ENCODE measurements around the gene ZNF446.
"Not testable (repeated sequence)": the region's sequence is repeated elsewhere in the genome, so short reads cannot be mapped to it uniquely, and the experiment has no call there.

ZNF446 gene

DNA sequence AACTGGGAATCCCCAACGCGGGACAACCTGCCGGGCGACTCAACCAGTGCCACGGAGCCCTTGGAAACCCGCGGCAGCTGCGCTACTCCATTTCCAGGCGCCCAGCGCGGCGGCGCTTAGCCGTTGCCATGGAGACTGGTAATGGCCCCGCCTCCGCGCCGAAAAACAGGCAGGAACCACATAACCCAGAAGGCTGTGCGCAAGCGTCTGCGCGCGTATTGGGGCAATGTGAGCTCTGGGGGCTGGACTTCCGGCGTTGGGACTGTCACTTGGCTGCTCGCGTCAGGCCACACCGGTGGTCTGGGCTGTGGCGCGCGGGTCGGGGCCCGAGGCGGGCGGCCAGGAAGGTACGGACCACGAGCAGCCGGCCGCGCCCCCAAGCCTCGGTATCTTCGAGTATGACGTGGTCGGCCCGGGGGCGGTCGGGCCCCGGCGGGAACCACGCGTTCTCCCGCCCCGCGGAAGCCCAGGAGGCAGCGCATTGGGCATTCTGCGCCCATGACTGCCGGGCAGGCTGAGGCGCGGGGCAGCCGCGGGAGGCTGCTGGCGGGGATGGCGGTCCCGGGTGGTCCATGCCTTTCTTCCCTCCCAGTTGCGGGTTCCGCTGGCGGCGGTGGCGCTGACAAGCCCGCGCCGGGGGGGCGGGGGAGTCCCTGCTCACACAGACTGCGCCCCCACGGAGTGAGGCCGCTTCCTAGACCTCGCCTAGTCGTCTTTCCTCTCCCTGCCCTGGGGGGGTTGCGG lies 24.6 kb upstream of the ZNF446 start, which contains the start of gene ZNF324B:
Gene ZNF324B, plus strand, starts transcription at position 265 of the 744 bp plus-strand sequence. CDS start 2,080 bp downstream, outside the sequence.
- peaks cover 3% of the 10 kb centered on the region for H3K4me1 ChIP-seq (ENCODE audit: control insufficient read depth, low read depth, low read length)
- H3K27ac ChIP-seq (ENCODE audit: low read length) = no peak within 1 kb of the TSS
- peak within 1 kb of the TSS; percentile 67 for H3K4me3 ChIP-seq (ENCODE audit: low read length)
- H3K27me3 ChIP-seq (ENCODE audit: control insufficient read depth, insufficient read depth, low read length) = peaks cover 26% of the 10 kb centered on the region
- H3K9ac ChIP-seq (ENCODE audit: low read length) = peak within 1 kb of the TSS; percentile 7
- peaks cover 3% of the 10 kb centered on the region for H3K9me3 ChIP-seq (ENCODE audit: control insufficient read depth, low read depth, low read length)
- no peaks in the 10 kb centered on the region for H3K36me3 ChIP-seq (ENCODE audit: control insufficient read depth, low read depth, low read length)

DNA sequence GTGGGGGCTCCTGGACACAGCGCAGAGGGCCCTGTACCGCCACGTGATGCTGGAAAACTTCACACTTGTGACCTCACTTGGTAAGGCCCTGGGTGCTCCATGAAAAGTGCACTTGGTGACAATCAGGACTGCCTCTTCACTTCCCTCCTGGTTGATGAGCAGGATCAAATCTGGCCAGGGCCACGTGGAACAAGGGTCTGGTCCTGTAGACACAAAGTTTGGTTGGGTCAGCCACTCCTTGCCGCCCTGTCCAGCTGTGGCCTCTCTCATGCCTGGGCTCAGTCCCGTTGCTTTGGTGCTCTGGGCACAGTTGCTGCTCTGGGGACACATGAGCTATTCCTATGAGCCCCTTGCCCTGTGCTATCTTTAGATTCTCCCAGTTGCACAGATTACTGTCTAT lies 22.4 kb upstream of the ZNF446 start:
- Histone ChIP-seq H3K9ac (ENCODE audit: low read length) (no peak overlapping the region), H3K27ac (ENCODE audit: low read length) (no peak overlapping the region), H3K4me1 (ENCODE audit: control insufficient read depth, low read depth, low read length) (peaks cover 3% of the 10 kb centered on the region), H3K27me3 (ENCODE audit: control insufficient read depth, insufficient read depth, low read length) (peaks cover 26% of the 10 kb centered on the region), H3K36me3 (ENCODE audit: control insufficient read depth, low read depth, low read length) (no peaks in the 10 kb centered on the region), H3K9me3 (ENCODE audit: control insufficient read depth, low read depth, low read length) (no peaks in the 10 kb centered on the region), H3K4me3 (ENCODE audit: low read length) (no peak overlapping the region)

DNA sequence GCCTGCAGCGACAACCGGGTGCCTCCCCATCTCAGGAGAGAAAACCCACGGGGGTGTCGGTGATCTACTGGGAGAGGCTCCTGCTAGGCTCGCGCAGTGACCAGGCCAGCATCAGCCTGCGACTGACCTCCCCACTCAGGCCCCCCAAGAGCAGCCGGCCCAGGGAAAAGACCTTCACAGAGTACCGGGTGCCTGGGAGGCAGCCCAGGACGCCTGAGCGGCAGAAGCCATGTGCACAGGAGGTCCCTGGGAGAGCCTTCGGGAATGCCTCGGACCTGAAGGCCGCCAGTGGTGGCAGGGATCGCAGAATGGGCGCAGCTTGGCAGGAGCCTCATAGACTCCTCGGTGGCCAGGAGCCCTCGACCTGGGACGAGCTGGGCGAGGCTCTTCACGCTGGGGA lies 20.8 kb upstream of the ZNF446 start:
- peaks cover 3% of the 10 kb centered on the region for H3K4me1 ChIP-seq (ENCODE audit: control insufficient read depth, low read depth, low read length)
- no peak overlapping the region for H3K4me3 ChIP-seq (ENCODE audit: low read length)
- no peak overlapping the region for H3K27ac ChIP-seq (ENCODE audit: low read length)
- H3K27me3 ChIP-seq (ENCODE audit: control insufficient read depth, insufficient read depth, low read length) = peaks cover 17% of the 10 kb centered on the region
- no peaks in the 10 kb centered on the region for H3K36me3 ChIP-seq (ENCODE audit: control insufficient read depth, low read depth, low read length)
- no peak overlapping the region for H3K9ac ChIP-seq (ENCODE audit: low read length)
- no peaks in the 10 kb centered on the region for H3K9me3 ChIP-seq (ENCODE audit: control insufficient read depth, low read depth, low read length)

DNA sequence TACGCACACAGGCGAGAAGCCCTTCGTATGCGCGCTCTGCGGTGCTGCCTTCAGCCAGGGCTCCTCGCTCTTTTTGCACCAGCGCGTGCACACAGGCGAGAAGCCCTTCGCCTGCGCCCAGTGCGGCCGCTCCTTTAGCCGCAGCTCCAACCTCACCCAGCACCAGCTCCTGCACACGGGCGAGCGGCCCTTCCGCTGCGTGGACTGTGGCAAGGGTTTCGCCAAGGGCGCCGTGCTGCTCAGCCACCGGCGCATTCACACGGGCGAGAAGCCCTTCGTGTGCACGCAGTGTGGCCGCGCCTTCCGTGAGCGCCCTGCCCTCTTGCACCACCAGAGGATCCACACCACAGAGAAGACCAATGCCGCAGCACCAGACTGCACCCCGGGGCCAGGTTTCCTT lies 20.0 kb upstream of the ZNF446 start:
- no peaks in the 10 kb centered on the region for H3K9me3 ChIP-seq (ENCODE audit: control insufficient read depth, low read depth, low read length)
- H3K4me3 ChIP-seq (ENCODE audit: low read length) = no peak overlapping the region
- H3K27me3 ChIP-seq (ENCODE audit: control insufficient read depth, insufficient read depth, low read length) = peaks cover 9% of the 10 kb centered on the region
- H3K36me3 ChIP-seq (ENCODE audit: control insufficient read depth, low read depth, low read length) = no peaks in the 10 kb centered on the region
- H3K9ac ChIP-seq (ENCODE audit: low read length) = no peak overlapping the region
- no peak overlapping the region for H3K27ac ChIP-seq (ENCODE audit: low read length)
- peaks cover 1% of the 10 kb centered on the region for H3K4me1 ChIP-seq (ENCODE audit: control insufficient read depth, low read depth, low read length)

DNA sequence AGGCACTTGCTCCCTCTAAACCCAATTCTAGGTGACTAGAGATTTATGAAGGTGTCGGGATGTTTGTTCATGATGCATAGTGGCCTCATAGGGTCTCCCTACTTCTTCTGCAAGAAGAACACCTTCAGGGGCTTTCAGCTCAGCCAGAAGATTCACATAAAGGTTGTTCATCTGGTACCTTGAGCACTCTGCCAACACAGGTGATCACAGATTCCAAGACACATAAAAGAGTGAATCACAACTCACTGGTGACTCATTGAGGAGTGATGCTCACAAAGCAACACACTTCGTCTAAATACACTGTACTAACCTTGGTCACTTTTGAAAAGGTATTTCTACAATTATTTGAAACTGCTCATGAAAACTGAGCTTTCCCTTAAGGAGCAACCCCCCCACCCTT lies 16.1 kb upstream of the ZNF446 start:
- no peak overlapping the region for H3K4me3 ChIP-seq (ENCODE audit: low read length)
- no peak overlapping the region for H3K27ac ChIP-seq (ENCODE audit: low read length)
- H3K27me3 ChIP-seq (ENCODE audit: control insufficient read depth, insufficient read depth, low read length) = no peaks in the 10 kb centered on the region
- H3K36me3 ChIP-seq (ENCODE audit: control insufficient read depth, low read depth, low read length) = no peaks in the 10 kb centered on the region
- H3K4me1 ChIP-seq (ENCODE audit: control insufficient read depth, low read depth, low read length) = no peaks in the 10 kb centered on the region
- no peaks in the 10 kb centered on the region for H3K9me3 ChIP-seq (ENCODE audit: control insufficient read depth, low read depth, low read length)
- no peak overlapping the region for H3K9ac ChIP-seq (ENCODE audit: low read length)

DNA sequence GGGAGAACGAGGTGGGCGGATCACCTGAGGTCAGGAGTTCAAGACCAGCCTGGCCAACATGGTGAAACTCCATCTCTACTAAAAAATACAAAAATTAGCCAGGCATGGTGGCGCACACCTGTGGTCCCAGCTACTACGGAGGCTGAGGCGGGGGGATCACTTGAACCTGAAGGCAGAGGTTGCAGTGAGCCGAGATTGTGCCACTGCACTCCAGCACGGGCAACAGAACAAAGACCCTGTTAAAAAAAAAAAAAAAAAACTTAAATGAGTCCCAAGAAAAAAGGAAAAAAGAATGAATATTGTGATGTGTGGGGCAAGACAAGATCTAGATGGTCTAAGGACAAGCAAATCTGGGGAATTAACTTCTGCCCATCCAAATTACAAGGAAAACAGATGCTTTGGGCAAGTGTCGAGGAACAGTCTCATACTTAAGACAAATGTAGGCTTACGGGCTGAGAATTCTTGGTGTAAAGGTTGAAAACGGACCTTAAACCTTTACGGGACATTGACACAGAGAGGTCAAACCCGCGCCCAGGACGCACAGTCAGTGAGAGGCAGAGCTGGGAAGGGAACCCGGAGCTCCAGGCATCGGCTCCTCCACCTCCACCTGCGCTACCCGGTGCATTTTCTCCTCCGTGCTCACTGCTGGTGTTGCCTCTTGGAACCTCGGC lies 9.9 kb upstream of the ZNF446 start:
- Histone ChIP-seq H3K9ac (ENCODE audit: low read length) (no peak overlapping the region), H3K9me3 (ENCODE audit: control insufficient read depth, low read depth, low read length) (no peaks in the 10 kb centered on the region), H3K27me3 (ENCODE audit: control insufficient read depth, insufficient read depth, low read length) (peaks cover 14% of the 10 kb centered on the region), H3K4me1 (ENCODE audit: control insufficient read depth, low read depth, low read length) (no peaks in the 10 kb centered on the region), H3K36me3 (ENCODE audit: control insufficient read depth, low read depth, low read length) (no peaks in the 10 kb centered on the region), H3K4me3 (ENCODE audit: low read length) (peak overlapping the region; percentile 70), H3K27ac (ENCODE audit: low read length) (no peak overlapping the region)

DNA sequence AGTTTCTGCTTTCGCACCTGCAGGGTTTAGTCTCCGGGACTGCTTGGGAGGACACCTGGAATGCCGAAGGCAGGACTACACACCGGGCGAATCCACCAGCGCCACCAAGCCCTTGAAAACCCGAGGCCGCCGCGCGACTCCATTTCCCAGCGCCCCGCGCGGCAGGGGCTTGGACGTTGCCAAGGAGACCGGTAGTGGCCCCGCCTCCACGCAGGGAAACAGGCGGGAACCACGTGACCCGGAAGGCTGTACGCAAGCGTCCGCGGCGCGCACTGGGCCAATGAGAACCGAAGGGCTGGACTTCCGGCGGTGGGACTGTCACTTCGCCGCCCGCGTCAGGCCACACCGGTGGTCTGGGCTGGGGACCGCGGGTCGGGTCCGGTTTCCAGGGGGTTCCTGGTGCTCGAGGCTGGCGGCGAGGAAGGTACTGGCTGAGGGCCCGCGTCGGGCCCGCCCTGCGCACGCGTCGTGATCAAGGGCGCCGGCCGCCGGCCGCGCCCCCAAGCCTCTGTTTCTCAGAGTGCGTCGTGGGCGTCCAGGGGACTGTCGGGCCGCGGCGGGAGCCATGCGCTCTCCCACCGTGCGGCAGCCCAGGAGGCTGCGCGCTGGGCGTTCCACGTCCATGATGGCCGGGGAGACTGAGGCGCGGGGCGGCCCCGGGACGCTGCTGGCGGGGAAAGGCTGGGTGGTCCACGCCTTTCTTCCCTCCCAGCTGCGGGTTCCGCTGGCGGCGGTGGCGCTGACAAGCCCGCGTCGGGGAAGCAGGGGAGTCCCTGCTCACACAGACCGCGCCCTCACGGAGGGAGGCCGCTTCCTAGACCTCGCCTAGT lies 9.2 kb upstream of the ZNF446 start, which contains the start of gene ZNF324:
Gene ZNF324, plus strand, starts transcription at position 321 of the 830 bp plus-strand sequence. CDS start 2,106 bp downstream, outside the sequence.
- Histone ChIP-seq H3K27me3 (ENCODE audit: control insufficient read depth, insufficient read depth, low read length) (peaks cover 14% of the 10 kb centered on the region), H3K9ac (ENCODE audit: low read length) (peak within 1 kb of the TSS; percentile 45), H3K4me1 (ENCODE audit: control insufficient read depth, low read depth, low read length) (no peaks in the 10 kb centered on the region), H3K9me3 (ENCODE audit: control insufficient read depth, low read depth, low read length) (no peaks in the 10 kb centered on the region), H3K27ac (ENCODE audit: low read length) (no peak within 1 kb of the TSS), H3K4me3 (ENCODE audit: low read length) (peak within 1 kb of the TSS; percentile 70), H3K36me3 (ENCODE audit: control insufficient read depth, low read depth, low read length) (peaks cover under 1% of the 10 kb centered on the region)

DNA sequence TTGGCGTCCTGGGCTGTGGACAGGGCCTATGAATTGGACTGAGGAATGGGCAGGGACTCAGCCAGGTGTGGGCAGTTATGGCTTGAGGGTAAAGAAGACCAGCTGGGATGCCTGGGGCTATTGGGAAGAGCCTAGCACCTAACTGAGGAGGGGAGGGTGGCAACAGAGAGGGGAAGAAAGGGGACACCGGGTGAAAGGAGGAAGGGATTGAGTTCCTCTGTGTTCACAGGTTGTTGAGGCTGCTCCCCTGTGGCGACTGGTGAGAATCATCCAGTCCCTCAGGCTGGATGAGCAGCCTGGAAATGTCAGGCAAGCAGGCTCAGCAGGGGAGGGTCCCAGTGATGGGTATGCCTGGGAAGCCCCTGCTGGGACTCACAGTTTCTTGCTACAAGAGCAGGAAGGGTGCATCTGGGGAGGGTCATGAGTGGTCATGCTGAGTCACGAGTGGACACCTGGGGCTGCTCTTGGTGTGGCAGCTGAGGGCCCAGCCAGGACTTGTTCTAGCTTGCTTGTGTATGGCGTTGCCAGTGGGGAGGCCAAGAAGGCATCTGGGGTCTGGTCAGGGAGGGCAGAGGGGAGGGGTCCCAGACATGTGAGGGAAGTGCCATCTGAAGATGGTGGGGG lies 7.8 kb upstream of the ZNF446 start:
- no peak overlapping the region for H3K27ac ChIP-seq (ENCODE audit: low read length)
- H3K36me3 ChIP-seq (ENCODE audit: control insufficient read depth, low read depth, low read length) = peaks cover 5% of the 10 kb centered on the region
- peaks cover 14% of the 10 kb centered on the region for H3K27me3 ChIP-seq (ENCODE audit: control insufficient read depth, insufficient read depth, low read length)
- H3K9ac ChIP-seq (ENCODE audit: low read length) = no peak overlapping the region
- H3K4me3 ChIP-seq (ENCODE audit: low read length) = no peak overlapping the region
- H3K4me1 ChIP-seq (ENCODE audit: control insufficient read depth, low read depth, low read length) = no peaks in the 10 kb centered on the region
- no peaks in the 10 kb centered on the region for H3K9me3 ChIP-seq (ENCODE audit: control insufficient read depth, low read depth, low read length)

DNA sequence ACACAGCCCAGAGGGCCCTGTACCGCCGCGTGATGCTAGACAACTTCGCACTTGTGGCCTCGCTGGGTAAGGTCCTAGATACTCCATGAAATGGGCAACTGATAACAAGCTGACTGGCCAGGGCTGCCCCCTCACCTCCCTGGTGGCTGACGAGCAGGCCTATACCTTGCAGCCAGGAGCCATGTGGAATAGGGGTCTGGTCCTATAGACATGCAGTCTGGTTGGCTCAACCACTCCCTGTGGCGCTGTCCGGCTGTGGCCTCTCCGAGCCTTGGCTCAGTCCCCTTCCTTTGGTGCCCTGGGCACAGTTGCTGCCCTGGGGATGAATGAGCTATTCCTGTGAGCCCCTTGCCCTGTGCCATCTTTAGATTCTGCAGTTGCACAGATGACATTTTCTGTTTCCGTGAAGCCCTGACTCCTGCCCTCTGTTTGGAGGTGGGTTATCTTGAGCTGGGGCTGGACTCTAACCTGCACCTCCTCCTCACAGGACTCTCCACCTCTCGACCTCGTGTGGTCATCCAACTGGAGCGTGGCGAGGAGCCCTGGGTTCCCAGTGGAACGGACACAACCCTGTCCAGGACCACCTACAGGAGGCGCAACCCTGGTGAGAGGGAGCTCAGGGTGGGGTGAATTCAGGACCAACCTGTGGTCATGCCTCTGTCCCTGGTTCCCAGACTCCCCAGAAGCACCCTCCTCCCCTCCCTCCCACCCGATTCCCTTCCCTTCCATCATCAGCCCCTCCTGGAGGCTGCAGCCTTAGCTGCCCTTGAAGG lies 6.7 kb upstream of the ZNF446 start:
- Histone ChIP-seq H3K4me1 (ENCODE audit: control insufficient read depth, low read depth, low read length) (no peaks in the 10 kb centered on the region), H3K9ac (ENCODE audit: low read length) (no peak overlapping the region), H3K4me3 (ENCODE audit: low read length) (no peak overlapping the region), H3K27me3 (ENCODE audit: control insufficient read depth, insufficient read depth, low read length) (peaks cover 14% of the 10 kb centered on the region), H3K9me3 (ENCODE audit: control insufficient read depth, low read depth, low read length) (no peaks in the 10 kb centered on the region), H3K27ac (ENCODE audit: low read length) (no peak overlapping the region), H3K36me3 (ENCODE audit: control insufficient read depth, low read depth, low read length) (peaks cover 5% of the 10 kb centered on the region)

DNA sequence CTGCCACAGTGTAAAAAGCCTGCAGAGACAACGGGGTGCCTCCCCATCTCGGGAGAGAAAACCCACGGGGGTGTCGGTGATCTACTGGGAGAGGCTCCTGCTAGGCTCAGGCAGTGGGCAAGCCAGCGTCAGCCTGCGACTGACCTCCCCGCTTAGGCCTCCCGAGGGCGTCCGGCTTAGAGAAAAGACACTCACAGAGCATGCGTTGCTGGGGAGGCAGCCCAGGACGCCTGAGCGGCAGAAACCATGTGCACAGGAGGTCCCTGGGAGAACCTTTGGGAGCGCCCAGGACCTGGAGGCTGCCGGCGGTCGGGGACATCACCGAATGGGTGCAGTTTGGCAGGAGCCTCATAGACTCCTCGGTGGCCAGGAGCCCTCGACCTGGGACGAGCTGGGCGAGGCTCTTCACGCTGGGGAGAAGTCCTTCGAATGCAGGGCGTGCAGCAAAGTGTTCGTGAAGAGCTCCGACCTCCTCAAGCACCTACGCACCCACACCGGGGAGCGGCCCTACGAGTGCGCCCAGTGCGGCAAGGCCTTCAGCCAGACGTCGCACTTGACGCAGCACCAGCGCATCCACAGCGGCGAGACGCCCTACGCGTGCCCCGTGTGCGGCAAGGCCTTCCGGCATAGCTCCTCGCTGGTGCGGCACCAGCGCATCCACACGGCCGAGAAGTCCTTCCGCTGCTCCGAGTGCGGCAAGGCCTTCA lies 5.2 kb upstream of the ZNF446 start:
- H3K9me3 ChIP-seq (ENCODE audit: control insufficient read depth, low read depth, low read length); H3K4me1 ChIP-seq (ENCODE audit: control insufficient read depth, low read depth, low read length): not testable (repeated sequence)

More for the DNA sequence above, 5.2 kb upstream of the ZNF446 start:
- H3K4me3 ChIP-seq (ENCODE audit: low read length); H3K27ac ChIP-seq (ENCODE audit: low read length); H3K27me3 ChIP-seq (ENCODE audit: control insufficient read depth, insufficient read depth, low read length); H3K9ac ChIP-seq (ENCODE audit: low read length); H3K36me3 ChIP-seq (ENCODE audit: control insufficient read depth, low read depth, low read length): not testable (repeated sequence)
